ENCODE results near the gene ANGEL1.

The ANGEL1 gene

GRCh38 chr14:76778546-76779215, 34.0 kb downstream of the ANGEL1 start:
- DNase-seq: no peak

- no peak for DNase-seq
Observed at GRCh38 chr14:76777721-76778120, 35.0 kb downstream of the ANGEL1 start.

GRCh38 chr14:76776428-76777251, 36.0 kb downstream of the ANGEL1 start:
- DNase-seq: no peak

- no peak for DNase-seq
Observed at GRCh38 chr14:76775695-76776427, 36.8 kb downstream of the ANGEL1 start.

- no peak for DNase-seq
Observed at GRCh38 chr14:76774821-76775694, 37.6 kb downstream of the ANGEL1 start.

- DNase-seq: no peak
Observed at GRCh38 chr14:76773956-76774820, 38.5 kb downstream of the ANGEL1 start.

GRCh38 chr14:76773188-76773885, 39.3 kb downstream of the ANGEL1 start:
- DNase-seq: no peak

- DNase-seq: no peak
Observed at GRCh38 chr14:76772300-76773187, 40.1 kb downstream of the ANGEL1 start.

GRCh38 chr14:76771437-76771980, 41.2 kb downstream of the ANGEL1 start:
- DNase-seq: no peak

GRCh38 chr14:76770521-76771436, 41.9 kb downstream of the ANGEL1 start:
- DNase-seq: no peak

- DNase-seq: no peak
Observed at GRCh38 chr14:76769636-76770292, 42.9 kb downstream of the ANGEL1 start.

- DNase-seq: no peak
Observed at GRCh38 chr14:76768671-76769500, 43.8 kb downstream of the ANGEL1 start.

- no peak for DNase-seq
Observed at GRCh38 chr14:76767681-76768656, 44.7 kb downstream of the ANGEL1 start.

GRCh38 chr14:76765461-76765931, 47.2 kb downstream of the ANGEL1 start:
- DNase-seq: no peak

All from NCI-H187 treated with DMSO at 0.1 percent for 48 hours (cell line).